ENCODE measurements around the gene KCNK5.

- TF ChIP-seq CTCF (IDR thresholded peaks at IDR 0.05) = no peak
- TF ChIP-seq POLR2A (IDR thresholded peaks at IDR 0.05) = no peak
Observed at GRCh38 chr6:39269961-39270360, 40.7 kb upstream of the KCNK5 start.
